ENCODE measurements around the gene CAMTA1.

DNA sequence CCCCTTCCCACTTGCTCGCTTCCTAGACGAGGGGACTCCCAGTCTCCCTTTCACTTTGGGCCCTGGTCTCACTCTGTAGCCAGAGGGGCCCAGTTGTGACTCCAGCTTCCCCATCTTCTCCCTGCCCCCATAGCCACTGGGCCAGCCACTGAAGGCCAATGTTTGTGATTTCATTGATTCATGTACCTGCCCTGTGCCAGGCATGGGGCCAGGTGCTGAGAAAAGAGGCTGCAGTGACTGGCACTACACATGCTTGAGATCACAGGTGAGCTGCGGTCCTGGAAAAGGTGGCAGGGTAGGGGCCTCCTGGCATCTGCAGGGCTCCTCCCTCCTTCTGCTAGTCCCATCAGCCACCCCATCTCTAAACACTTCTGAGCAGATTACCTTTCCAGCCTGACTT lies 640.5 kb downstream of the CAMTA1 start:
- TF ChIP-seq, protein P1, sequence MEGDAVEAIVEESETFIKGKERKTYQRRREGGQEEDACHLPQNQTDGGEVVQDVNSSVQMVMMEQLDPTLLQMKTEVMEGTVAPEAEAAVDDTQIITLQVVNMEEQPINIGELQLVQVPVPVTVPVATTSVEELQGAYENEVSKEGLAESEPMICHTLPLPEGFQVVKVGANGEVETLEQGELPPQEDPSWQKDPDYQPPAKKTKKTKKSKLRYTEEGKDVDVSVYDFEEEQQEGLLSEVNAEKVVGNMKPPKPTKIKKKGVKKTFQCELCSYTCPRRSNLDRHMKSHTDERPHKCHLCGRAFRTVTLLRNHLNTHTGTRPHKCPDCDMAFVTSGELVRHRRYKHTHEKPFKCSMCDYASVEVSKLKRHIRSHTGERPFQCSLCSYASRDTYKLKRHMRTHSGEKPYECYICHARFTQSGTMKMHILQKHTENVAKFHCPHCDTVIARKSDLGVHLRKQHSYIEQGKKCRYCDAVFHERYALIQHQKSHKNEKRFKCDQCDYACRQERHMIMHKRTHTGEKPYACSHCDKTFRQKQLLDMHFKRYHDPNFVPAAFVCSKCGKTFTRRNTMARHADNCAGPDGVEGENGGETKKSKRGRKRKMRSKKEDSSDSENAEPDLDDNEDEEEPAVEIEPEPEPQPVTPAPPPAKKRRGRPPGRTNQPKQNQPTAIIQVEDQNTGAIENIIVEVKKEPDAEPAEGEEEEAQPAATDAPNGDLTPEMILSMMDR (IDR thresholded peaks at IDR 0.05) = no peak
- TF ChIP-seq EZH2phosphoT487 (IDR thresholded peaks at IDR 0.05) = no peak

All from neural progenitor cell (in vitro differentiated cells).